Measurements from ENCODE around the gene MX1. TPM values are rescaled to one million over a fixed set of nuclear protein-coding genes. Genes with fewer than 3 reads are reported as not detected.

MX1 gene
- total RNA-seq, 1 donor from 2014 or later = 14.9 TPM

DNA sequence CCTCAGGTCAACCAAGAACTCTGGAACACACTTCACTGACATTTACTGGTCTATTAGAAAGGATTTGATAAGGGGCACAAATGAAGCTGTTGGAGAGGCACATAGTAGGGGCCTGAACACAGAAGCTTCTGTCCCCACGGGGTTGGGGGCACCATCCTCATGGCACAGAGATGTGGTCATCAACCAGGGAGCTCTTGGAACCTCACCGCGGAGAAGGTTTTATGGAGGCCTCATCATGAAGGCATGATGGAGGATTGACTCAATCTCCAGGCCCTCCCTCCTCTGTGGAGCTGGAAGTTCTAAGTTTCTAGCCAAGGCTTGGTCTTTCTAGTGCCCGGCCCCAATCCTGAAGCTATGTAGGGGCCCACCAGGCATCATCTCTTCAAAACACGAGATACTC lies 23.6 kb downstream of the MX1 start:
- intact Hi-C loops (cut with micrococcal nuclease) = no loop called here
- no peak for ATAC-seq
- no peak for DNase-seq

GRCh38 chr21:41451753-41452676 lies 26.0 kb downstream of the MX1 start:
- ATAC-seq = no peak
- no peak for DNase-seq
- intact Hi-C loops (cut with micrococcal nuclease) = no loop called here

DNA sequence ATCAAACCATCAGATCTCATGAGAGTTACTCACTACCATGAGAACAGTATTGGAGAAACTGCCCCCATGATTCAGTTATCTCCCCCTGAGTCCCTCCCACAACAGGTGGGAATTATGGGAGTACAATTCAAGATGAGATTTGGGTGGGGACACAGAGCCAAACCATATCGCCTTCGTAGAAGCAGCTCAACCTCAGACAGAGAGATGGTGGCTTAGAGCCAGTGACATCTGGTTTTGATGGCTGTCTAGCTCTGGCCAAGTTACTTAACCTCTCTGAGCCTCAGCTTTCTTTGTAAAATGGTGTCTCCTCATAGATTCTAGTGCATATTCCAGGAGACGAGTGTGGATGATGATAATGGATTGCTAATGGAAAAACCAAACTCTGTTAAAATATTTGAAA lies 27.2 kb downstream of the MX1 start:
- intact Hi-C loops (cut with micrococcal nuclease) = no loop called here
- ATAC-seq = no peak
- DNase-seq = no peak

GRCh38 chr21:41453761-41454160 lies 27.7 kb downstream of the MX1 start:
- no peak for ATAC-seq
- intact Hi-C loops (cut with micrococcal nuclease) = no loop called here
- DNase-seq = no peak

DNA sequence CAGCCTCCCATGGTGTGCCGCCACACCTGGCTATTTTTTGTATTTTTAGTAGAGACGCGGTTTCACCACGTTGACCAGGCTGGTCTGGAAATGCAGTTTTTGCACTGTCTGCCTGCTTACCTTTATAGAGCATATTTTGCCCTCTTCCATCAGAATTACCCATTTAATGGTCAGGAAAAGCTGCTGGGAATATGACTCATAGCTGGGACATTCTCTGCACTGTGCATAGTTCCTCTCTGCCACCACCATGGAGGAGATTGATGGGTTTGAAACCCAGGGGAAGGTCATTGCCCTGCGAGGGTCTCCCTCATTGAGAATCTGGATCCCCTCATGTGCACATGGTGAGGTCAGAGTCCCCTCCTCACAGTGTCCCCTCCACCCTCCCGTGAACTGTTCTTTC lies 32.1 kb downstream of the MX1 start:
- intact Hi-C loops (cut with micrococcal nuclease) = no loop called here
- ATAC-seq (no peak), DNase-seq (no peak)

DNA sequence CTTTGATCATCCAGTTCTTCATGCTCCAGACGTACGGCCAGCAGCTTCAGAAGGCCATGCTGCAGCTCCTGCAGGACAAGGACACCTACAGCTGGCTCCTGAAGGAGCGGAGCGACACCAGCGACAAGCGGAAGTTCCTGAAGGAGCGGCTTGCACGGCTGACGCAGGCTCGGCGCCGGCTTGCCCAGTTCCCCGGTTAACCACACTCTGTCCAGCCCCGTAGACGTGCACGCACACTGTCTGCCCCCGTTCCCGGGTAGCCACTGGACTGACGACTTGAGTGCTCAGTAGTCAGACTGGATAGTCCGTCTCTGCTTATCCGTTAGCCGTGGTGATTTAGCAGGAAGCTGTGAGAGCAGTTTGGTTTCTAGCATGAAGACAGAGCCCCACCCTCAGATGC lies 32.5 kb downstream of the MX1 start:
- ATAC-seq (no peak), DNase-seq (no peak)
- intact Hi-C loops (cut with micrococcal nuclease) = no loop called here

GRCh38 chr21:41459884-41460534 lies 34.0 kb downstream of the MX1 start:
- ATAC-seq (no peak), DNase-seq (no peak)
- intact Hi-C loops (cut with micrococcal nuclease) = loop anchor here (5.0 kb wide), 1 partner anchor 173 kb away; no protein-coding TSS in a partner anchor

GRCh38 chr21:41460578-41461527 lies 34.8 kb downstream of the MX1 start:
- DNase-seq = peak; percentile 79
- intact Hi-C loops (cut with micrococcal nuclease) = loop anchor here (5.0 kb wide), 1 partner anchor 174 kb away; no protein-coding TSS in a partner anchor
- no peak for ATAC-seq

GRCh38 chr21:41465176-41465781 lies 39.2 kb downstream of the MX1 start:
- intact Hi-C loops (cut with micrococcal nuclease) = no loop called here
- no peak for DNase-seq
- no peak for ATAC-seq

DNA sequence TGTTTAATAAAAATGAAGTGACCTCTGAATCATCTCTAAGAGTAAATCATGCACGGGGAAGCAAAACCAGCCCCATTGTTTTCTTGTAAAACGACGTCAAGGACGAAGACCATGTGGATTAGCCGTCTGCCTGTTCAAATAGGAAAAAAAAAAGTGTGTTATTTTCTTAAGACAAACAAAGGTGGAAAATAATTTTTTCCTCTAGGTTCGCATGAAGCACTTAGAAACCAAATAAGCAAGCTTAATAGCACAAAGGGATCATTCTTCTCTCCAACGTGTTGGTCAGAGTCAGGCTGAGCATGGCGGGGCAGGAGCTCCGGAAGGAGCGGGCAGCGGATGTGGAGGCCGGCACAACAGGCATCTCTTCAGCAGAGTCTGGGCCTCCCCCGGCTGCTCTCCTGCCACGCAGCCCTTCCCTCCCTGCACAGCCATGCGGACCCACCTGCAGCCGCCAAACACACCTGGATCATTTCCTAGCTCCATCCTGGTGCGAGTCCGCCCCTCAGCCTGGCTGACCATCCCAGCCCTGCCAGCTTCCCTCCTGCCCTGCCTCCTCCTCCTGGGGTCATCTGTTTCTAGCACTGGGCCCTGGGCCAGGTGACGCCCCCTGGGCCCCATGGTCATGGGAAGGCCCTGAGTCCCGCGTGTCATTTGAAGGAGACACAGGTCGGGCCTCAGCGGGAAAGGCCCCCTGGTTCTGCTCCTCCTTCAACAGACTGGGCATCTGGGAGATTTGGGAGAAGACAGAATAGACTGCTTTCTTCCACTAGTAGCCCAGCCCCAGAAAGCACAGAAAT lies 40.2 kb downstream of the MX1 start:
- intact Hi-C loops (cut with micrococcal nuclease) = no loop called here
- ATAC-seq = no peak
- no peak for DNase-seq

GRCh38 chr21:41470054-41470453 lies 44.0 kb downstream of the MX1 start:
- intact Hi-C loops (cut with micrococcal nuclease) = no loop called here
- ATAC-seq = no peak
- no peak for DNase-seq

DNA sequence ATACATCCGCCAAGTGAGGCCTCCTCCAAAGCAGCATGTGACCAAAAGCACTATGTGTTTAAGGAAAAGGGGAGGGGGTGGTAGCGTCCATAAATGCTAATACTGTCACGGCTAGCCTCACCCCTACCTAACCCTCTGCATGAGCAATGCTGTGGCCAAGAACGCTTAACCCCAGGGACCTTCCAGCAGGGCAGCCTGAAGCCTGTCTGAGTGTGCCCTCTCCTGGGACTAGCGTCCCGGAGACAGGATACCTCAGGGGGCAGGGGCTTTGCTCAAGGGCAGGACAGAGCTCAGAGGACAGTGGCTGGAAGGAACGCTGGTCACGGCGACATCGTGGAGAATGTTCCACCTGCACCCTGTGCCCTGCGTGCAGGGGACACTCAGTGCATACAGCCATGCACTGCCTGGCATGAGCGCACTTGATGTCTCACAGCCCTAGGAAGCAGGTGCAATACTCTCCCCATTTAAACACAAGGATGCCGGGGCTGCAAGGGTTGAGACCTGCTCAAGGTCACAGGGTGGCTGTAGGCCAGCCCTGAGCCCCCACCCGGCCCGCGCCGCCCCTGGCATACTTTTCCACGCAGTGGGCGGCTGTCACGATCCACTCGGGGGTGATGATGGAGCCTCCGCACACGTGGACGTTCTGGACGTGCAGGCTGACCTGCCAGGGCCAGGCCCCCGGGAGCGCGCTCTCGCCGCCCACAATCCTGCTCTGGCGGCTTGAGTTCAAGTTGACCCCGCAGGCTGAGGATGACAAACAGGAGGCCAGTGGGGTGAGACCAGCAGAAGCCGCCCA lies 46.9 kb downstream of the MX1 start:
- ATAC-seq (no peak), DNase-seq (no peak)
- intact Hi-C loops (cut with micrococcal nuclease) = no loop called here

GRCh38 chr21:41475714-41476420 lies 49.8 kb downstream of the MX1 start:
- intact Hi-C loops (cut with micrococcal nuclease) = no loop called here
- DNase-seq (no peak), ATAC-seq (no peak)

DNA sequence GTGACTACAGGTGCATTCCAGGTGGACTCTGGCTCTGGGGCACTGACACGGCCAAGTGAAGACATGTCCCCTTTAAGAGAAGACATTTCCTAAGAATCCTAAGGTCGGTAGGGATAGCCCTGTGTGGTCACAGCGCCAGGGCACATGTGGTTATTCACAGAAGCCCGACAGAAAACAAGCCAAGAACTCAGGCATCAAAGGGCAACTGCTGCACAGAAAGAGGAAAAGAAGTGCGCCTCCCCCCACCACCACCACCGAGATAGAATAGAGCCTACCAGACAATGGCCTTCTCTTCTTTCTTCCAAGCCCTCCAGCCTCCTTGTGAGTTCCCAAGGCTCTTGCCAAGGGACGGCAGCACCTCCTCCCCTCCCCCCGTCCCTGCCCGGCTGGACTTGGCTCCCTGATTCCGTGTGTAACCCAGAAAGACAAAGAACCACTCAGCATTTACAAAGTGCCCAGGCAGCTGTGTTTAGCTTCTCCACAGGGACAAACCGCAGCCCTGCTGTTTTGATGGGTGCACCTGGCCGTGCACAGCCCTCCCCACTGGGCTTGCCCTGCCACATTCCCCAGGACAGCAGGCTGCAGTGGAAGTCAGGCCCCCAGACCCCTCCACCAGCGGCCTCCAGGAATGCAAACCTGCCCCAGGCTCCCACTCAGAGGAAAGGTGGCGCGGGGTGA lies 51.7 kb downstream of the MX1 start:
- ATAC-seq (no peak), DNase-seq (no peak)
- intact Hi-C loops (cut with micrococcal nuclease) = no loop called here

GRCh38 chr21:41478319-41479177 lies 52.5 kb downstream of the MX1 start:
- intact Hi-C loops (cut with micrococcal nuclease) = no loop called here

DNA sequence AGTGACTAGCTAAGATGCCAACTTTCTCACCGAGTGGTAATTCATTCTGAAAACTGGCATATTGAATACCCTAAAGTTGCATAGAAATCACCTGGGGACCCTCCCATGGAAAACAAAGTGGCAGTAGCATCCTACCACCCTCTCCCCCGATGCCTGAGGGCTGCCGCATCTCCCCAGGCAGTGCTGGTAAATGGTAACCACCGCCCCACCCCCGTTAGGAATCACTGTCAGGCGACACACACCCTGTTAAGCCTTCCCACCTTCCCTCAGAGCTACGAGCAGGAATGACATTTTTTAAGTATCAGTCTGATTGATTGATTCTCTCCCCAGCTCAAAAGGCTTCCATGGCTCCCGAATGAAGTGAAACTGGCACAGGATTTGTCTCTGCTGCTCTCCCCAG lies 53.6 kb downstream of the MX1 start:
- intact Hi-C loops (cut with micrococcal nuclease) = no loop called here
- DNase-seq (no peak), ATAC-seq (no peak)

More at GRCh38 chr21:41478319-41479177, 52.5 kb downstream of the MX1 start:
- DNase-seq = no peak
- ATAC-seq = no peak

Data from left ventricle myocardium superior (tissue), 1 donor.